ENCODE measurements around the gene ZBED6.
"Not testable (repeated sequence)": the region's sequence is repeated elsewhere in the genome, so short reads cannot be mapped to it uniquely, and the experiment has no call there.

Gene ZBED6

GRCh38 chr1:203760506-203760905 lies 34.9 kb upstream of the ZBED6 start:
- no peak for DNase-seq (ENCODE audit: low spot score)
- TF ChIP-seq CTCF (IDR thresholded peaks at IDR 0.05; ENCODE audit: borderline replicate concordance, control extremely low read depth, extremely low read depth, insufficient read depth, missing control alignments), result no peak
- in situ Hi-C loops (cut with MboI; ENCODE audit: low sequenced_read_pairs, unreplicated experiment), result no loop called here

GRCh38 chr1:203761958-203762357 lies 33.5 kb upstream of the ZBED6 start:
- in situ Hi-C loops (cut with MboI; ENCODE audit: low sequenced_read_pairs, unreplicated experiment), result not testable (repeated sequence)

GRCh38 chr1:203763505-203763904 lies 31.9 kb upstream of the ZBED6 start:
- TF ChIP-seq CTCF (IDR thresholded peaks at IDR 0.05; ENCODE audit: borderline replicate concordance, control extremely low read depth, extremely low read depth, insufficient read depth, missing control alignments), result no peak
- in situ Hi-C loops (cut with MboI; ENCODE audit: low sequenced_read_pairs, unreplicated experiment), result no loop called here

More at GRCh38 chr1:203761958-203762357, 33.5 kb upstream of the ZBED6 start:
- DNase-seq (ENCODE audit: low spot score), result not testable (repeated sequence)

GRCh38 chr1:203764105-203765028 lies 31.1 kb upstream of the ZBED6 start:
- in situ Hi-C loops (cut with MboI; ENCODE audit: low sequenced_read_pairs, unreplicated experiment), result no loop called here
- TF ChIP-seq CTCF (IDR thresholded peaks at IDR 0.05; ENCODE audit: borderline replicate concordance, control extremely low read depth, extremely low read depth, insufficient read depth, missing control alignments), result no peak
- DNase-seq (ENCODE audit: low spot score), result no peak

More at GRCh38 chr1:203763505-203763904, 31.9 kb upstream of the ZBED6 start:
- no peak for DNase-seq (ENCODE audit: low spot score)

GRCh38 chr1:203765029-203765837 lies 30.2 kb upstream of the ZBED6 start, which contains the start of gene LAX1:
Gene LAX1, plus strand, starts transcription at chr1:203765183. Its CDS starts 383 bp downstream, at chr1:203765566.
- in situ Hi-C loops (cut with MboI; ENCODE audit: low sequenced_read_pairs, unreplicated experiment), result no loop called here
- TF ChIP-seq CTCF (IDR thresholded peaks at IDR 0.05; ENCODE audit: borderline replicate concordance, control extremely low read depth, extremely low read depth, insufficient read depth, missing control alignments), result no peak
- peak; percentile 61 for DNase-seq (ENCODE audit: low spot score)

GRCh38 chr1:203768256-203768655 lies 27.2 kb upstream of the ZBED6 start:
- in situ Hi-C loops (cut with MboI; ENCODE audit: low sequenced_read_pairs, unreplicated experiment), result no loop called here
- no peak for DNase-seq (ENCODE audit: low spot score)
- no peak for TF ChIP-seq CTCF (IDR thresholded peaks at IDR 0.05; ENCODE audit: borderline replicate concordance, control extremely low read depth, extremely low read depth, insufficient read depth, missing control alignments)
